Keratinocyte (primary cell): ENCODE data around the gene BCL2. TPM values are rescaled to one million over a fixed set of nuclear protein-coding genes. Genes with fewer than 3 reads are reported as not detected.

ENCODE experiments used
- DNase-seq: peaks from one replicate; pipeline ENCODE4 v3.0.0-alpha.2; 2011; ENCODE audit warnings: low read depth, missing footprints, low spot score
- FAIRE-seq: peaks from 2 replicates; lab custom pipeline; 2011; peaks lifted over from hg19 to GRCh38; lab: Jason Lieb, UNC
- H2AFZ ChIP-seq: 2 replicates; pipeline ENCODE4 v1.6.0; 2012; ENCODE audit warnings: low read length, control low read depth, inconsistent platforms; ENCODE audit not compliant: control insufficient read depth
- H3K27ac ChIP-seq: 2 replicates; pipeline ENCODE4 v1.5.1; 2011; ENCODE audit warnings: low read length; ENCODE audit not compliant: control insufficient read depth, insufficient read depth
- H3K27me3 ChIP-seq: 3 replicates; pipeline ENCODE4 v1.6.0; 2011; ENCODE audit warnings: low read length; ENCODE audit not compliant: control insufficient read depth, insufficient read depth; ENCODE audit errors: extremely low read depth
- H3K36me3 ChIP-seq, 2 experiments: 2 replicates in 1 of 2; 3 replicates in 1 of 2; pipeline ENCODE4 v1.5.1; 2011; ENCODE audit warnings: low read length in 2 of 2, mild to moderate bottlenecking in 1 of 2; ENCODE audit not compliant: control insufficient read depth in 2 of 2, insufficient read depth in 2 of 2; ENCODE audit errors: extremely low read depth in 1 of 2
- H3K4me1 ChIP-seq: 3 replicates; pipeline ENCODE4 v1.5.1; 2011; ENCODE audit warnings: low read length; ENCODE audit not compliant: control insufficient read depth, insufficient read depth; ENCODE audit errors: extremely low read depth
- H3K4me2 ChIP-seq: 3 replicates; pipeline ENCODE4 v1.6.0; 2011; ENCODE audit warnings: low read depth, low read length; ENCODE audit not compliant: control insufficient read depth, insufficient read depth; ENCODE audit errors: extremely low read depth
- H3K4me3 ChIP-seq, 3 experiments: fragments of 200-600 bp in 1 of 3; sonication (generic) in 1 of 3; 2 replicates in 2 of 3; 3 replicates in 1 of 3; pipeline ENCODE4 v1.5.1; 2011 to 2016; ENCODE audit warnings: low read length in 3 of 3, mild to moderate bottlenecking in 3 of 3, control low read depth in 2 of 3, inconsistent platforms in 1 of 3, low read depth in 1 of 3, mixed read lengths in 1 of 3, mixed run types in 1 of 3, moderate library complexity in 1 of 3; ENCODE audit not compliant: control insufficient read depth in 2 of 3, insufficient read depth in 2 of 3; ENCODE audit errors: extremely low read depth in 1 of 3
- H3K79me2 ChIP-seq: 2 replicates; pipeline ENCODE4 v1.6.0; 2012; ENCODE audit warnings: low read length; ENCODE audit not compliant: control insufficient read depth, insufficient read depth
- H3K9ac ChIP-seq: 3 replicates; pipeline ENCODE4 v1.6.0; 2011; ENCODE audit warnings: low read length; ENCODE audit not compliant: control insufficient read depth, insufficient read depth; ENCODE audit errors: extremely low read depth
- H3K9me1 ChIP-seq: 3 replicates; pipeline ENCODE4 v1.6.0; 2011; ENCODE audit warnings: low read length; ENCODE audit not compliant: control insufficient read depth, insufficient read depth; ENCODE audit errors: extremely low read depth
- H3K9me3 ChIP-seq: 2 replicates; pipeline ENCODE4 v1.5.1; 2012; ENCODE audit warnings: low read depth, low read length; ENCODE audit not compliant: control insufficient read depth
- H4K20me1 ChIP-seq: 3 replicates; pipeline ENCODE4 v1.6.0; 2011; ENCODE audit warnings: low read length; ENCODE audit not compliant: control insufficient read depth, insufficient read depth; ENCODE audit errors: extremely low read depth
- EZH2 ChIP-seq: IDR thresholded peaks from one replicate; pipeline ENCODE4 v1.6.1; 2012; ENCODE audit warnings: inconsistent platforms, mild to moderate bottlenecking, low read length, moderate library complexity
- dilution Hi-C: fragments of 300-500 bp; cut with MboI; formaldehyde crosslinking; loops from one replicate; pipeline ENCODE4 v1.7.0; 2020; ENCODE audit warnings: low sequenced_read_pairs; ENCODE audit not compliant: extremely low pct_ligation_motif_present
- polyA plus RNA-seq, 5 experiments: library from polyadenylated mRNA; depleted of rRNA in 3 of 5; stranded (reverse) in 3 of 5; stranded (forward) in 1 of 5; unstranded in 1 of 5; fragments of >200 nt; gene quantifications; 1 replicate in 1 of 5; 2 replicates in 3 of 5; 3 replicates in 1 of 5; pipeline versions ENCODE4 v1.2.1 to v1.2.3, GENCODE V29; 2011 to 2012; ENCODE audit warnings: missing spikeins in 2 of 5, low read depth in 1 of 5, low replicate concordance in 1 of 5
- TF ChIP-seq, protein P1 (sequence below), 3 experiments: IDR thresholded peaks in 1 of 3; conservative IDR thresholded peaks in 1 of 3; optimal IDR thresholded peaks in 1 of 3; 2 replicates in 2 of 3; 3 replicates in 1 of 3; pipeline versions ENCODE3 to v1.5.1; 2011; ENCODE audit warnings: low read length in 3 of 3, mild to moderate bottlenecking in 3 of 3, moderate library complexity in 2 of 3, control low read depth in 1 of 3, inconsistent platforms in 1 of 3; ENCODE audit not compliant: insufficient read depth in 2 of 3; ENCODE audit errors: extremely low read depth in 1 of 3

BCL2 gene
- polyA plus RNA-seq, 1 donor (not counting 4 experiments of a cell fraction or from before 2014, with no cell fraction given) = 0.30 TPM

DNA sequence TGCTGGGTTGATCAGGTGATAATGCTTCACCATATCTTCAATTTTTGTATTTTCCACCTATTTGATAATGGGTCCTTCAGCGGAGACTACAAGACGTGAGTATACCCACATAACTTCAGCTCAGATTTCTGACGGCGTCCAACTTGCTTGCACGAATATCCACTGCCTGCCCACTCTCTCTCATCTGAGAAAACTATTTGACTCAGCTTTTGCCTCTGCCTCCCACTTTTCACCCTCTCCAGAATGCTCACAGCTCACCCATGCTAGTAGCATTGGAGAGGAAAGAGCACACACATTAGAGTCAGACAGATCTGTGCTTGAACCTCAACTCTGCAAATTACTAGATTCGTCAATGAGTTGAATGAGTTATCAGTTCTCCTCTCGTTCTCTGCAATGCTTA is 166.8 kb downstream of the BCL2 start:
- Histone ChIP-seq H3K4me2 (no peak overlapping the region), H3K27ac (no peak overlapping the region), H3K9me3 (no peaks in the 10 kb centered on the region), H3K4me3 (no peak overlapping the region), H3K79me2 (no peaks in the 10 kb centered on the region), H3K36me3 (no peaks in the 10 kb centered on the region), H3K4me1 (peaks cover 12% of the 10 kb centered on the region), H2AFZ (no peak overlapping the region), H4K20me1 (no peaks in the 10 kb centered on the region), H3K27me3 (peaks cover 16% of the 10 kb centered on the region), H3K9ac (no peak overlapping the region), H3K9me1 (no peaks in the 10 kb centered on the region)
- no peak for DNase-seq
- FAIRE-seq = no peak
- TF ChIP-seq, protein P1, sequence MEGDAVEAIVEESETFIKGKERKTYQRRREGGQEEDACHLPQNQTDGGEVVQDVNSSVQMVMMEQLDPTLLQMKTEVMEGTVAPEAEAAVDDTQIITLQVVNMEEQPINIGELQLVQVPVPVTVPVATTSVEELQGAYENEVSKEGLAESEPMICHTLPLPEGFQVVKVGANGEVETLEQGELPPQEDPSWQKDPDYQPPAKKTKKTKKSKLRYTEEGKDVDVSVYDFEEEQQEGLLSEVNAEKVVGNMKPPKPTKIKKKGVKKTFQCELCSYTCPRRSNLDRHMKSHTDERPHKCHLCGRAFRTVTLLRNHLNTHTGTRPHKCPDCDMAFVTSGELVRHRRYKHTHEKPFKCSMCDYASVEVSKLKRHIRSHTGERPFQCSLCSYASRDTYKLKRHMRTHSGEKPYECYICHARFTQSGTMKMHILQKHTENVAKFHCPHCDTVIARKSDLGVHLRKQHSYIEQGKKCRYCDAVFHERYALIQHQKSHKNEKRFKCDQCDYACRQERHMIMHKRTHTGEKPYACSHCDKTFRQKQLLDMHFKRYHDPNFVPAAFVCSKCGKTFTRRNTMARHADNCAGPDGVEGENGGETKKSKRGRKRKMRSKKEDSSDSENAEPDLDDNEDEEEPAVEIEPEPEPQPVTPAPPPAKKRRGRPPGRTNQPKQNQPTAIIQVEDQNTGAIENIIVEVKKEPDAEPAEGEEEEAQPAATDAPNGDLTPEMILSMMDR (optimal IDR thresholded peaks at IDR 0.05 in 1 of 3, IDR thresholded peaks at IDR 0.05 in 1 of 3, conservative IDR thresholded peaks at IDR 0.05 in 1 of 3; ENCODE audit: extremely low read depth in 1 of 3, insufficient read depth in 2 of 3, low read length in 3 of 3) = no peak
- no peak for TF ChIP-seq EZH2
- dilution Hi-C loops = no loop called here

GRCh38 chr18:63152096-63152495 is 167.5 kb downstream of the BCL2 start:
- no peaks in the 10 kb centered on the region for H4K20me1 ChIP-seq
- H3K36me3 ChIP-seq = no peaks in the 10 kb centered on the region
- no peak overlapping the region for H3K9ac ChIP-seq
- no peak for TF ChIP-seq EZH2
- TF ChIP-seq, protein P1 (optimal IDR thresholded peaks at IDR 0.05 in 1 of 3, IDR thresholded peaks at IDR 0.05 in 1 of 3, conservative IDR thresholded peaks at IDR 0.05 in 1 of 3; ENCODE audit: extremely low read depth in 1 of 3, insufficient read depth in 2 of 3, low read length in 3 of 3) = no peak
- H2AFZ ChIP-seq = no peak overlapping the region
- no peak overlapping the region for H3K4me3 ChIP-seq
- dilution Hi-C loops = no loop called here
- no peaks in the 10 kb centered on the region for H3K9me1 ChIP-seq
- no peak for DNase-seq
- H3K4me2 ChIP-seq = no peak overlapping the region
- FAIRE-seq = no peak
- peaks cover 18% of the 10 kb centered on the region for H3K27me3 ChIP-seq
- no peaks in the 10 kb centered on the region for H3K9me3 ChIP-seq
- no peaks in the 10 kb centered on the region for H3K79me2 ChIP-seq
- H3K4me1 ChIP-seq = peaks cover 12% of the 10 kb centered on the region
- no peak overlapping the region for H3K27ac ChIP-seq
